MM.1S (cell line): Measurements from ENCODE around the gene UNC5A.

Experiments
- EZH2 ChIP-seq: fragments of 300-600 bp; sonication (generic); optimal IDR thresholded peaks from 2 replicates; pipeline ENCODE3; 2017; ENCODE audit warnings: low read depth, mild to moderate bottlenecking, antibody characterized with exemption, low read length, mixed read lengths
- EZH2phosphoT487 ChIP-seq: fragments of 300-600 bp; sonication (generic); IDR thresholded peaks from 2 replicates; pipeline ENCODE4 v1.6.1; 2018; ENCODE audit warnings: antibody characterized with exemption, low read length
- TF ChIP-seq, protein P1 (sequence below): fragments of 300-600 bp; sonication (generic); IDR thresholded peaks from 2 replicates; pipeline ENCODE4 v1.5.1; 2016; ENCODE audit warnings: antibody characterized with exemption, low read length, mixed read lengths

- TF ChIP-seq, protein P1, sequence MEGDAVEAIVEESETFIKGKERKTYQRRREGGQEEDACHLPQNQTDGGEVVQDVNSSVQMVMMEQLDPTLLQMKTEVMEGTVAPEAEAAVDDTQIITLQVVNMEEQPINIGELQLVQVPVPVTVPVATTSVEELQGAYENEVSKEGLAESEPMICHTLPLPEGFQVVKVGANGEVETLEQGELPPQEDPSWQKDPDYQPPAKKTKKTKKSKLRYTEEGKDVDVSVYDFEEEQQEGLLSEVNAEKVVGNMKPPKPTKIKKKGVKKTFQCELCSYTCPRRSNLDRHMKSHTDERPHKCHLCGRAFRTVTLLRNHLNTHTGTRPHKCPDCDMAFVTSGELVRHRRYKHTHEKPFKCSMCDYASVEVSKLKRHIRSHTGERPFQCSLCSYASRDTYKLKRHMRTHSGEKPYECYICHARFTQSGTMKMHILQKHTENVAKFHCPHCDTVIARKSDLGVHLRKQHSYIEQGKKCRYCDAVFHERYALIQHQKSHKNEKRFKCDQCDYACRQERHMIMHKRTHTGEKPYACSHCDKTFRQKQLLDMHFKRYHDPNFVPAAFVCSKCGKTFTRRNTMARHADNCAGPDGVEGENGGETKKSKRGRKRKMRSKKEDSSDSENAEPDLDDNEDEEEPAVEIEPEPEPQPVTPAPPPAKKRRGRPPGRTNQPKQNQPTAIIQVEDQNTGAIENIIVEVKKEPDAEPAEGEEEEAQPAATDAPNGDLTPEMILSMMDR = no peak
- TF ChIP-seq EZH2 (no peak), EZH2phosphoT487 (no peak)
Measured at GRCh38 chr5:176817369-176817840, 7.0 kb downstream of the UNC5A start.
